Thyroid gland (tissue), 4 donors: ENCODE data around the gene SPATA4. TPM values are rescaled to one million over a fixed set of nuclear protein-coding genes. Genes with fewer than 3 reads are reported as not detected.

Experiments
- DNase-seq, 2 donors: peaks; one replicate each; pipeline ENCODE4 v3.0.0-alpha.2; 2019
- H3K27ac ChIP-seq, 3 donors: fragments of 200-600 bp; sonication (generic); 1 replicate in 2 of 3; 2 replicates in 1 of 3; pipeline ENCODE4 v1.5.1; 2016 to 2019; ENCODE audit warnings: mild to moderate bottlenecking in 1 of 3, moderate library complexity in 1 of 3
- H3K27me3 ChIP-seq: fragments of 200-600 bp; sonication (generic); one replicate; pipeline ENCODE4 v1.5.1; 2019
- H3K36me3 ChIP-seq, 2 donors: fragments of 200-600 bp; sonication (generic); one replicate each; pipeline ENCODE4 v1.5.1; 2016 to 2019
- H3K4me1 ChIP-seq, 2 donors: fragments of 200-600 bp; sonication (generic); one replicate each; pipeline ENCODE4 v1.5.1; 2017 to 2019
- H3K4me3 ChIP-seq, 3 donors: fragments of 200-600 bp; sonication (generic); replicated peaks in 1 of 3; 1 replicate in 2 of 3; 2 replicates in 1 of 3; pipeline ENCODE4 v1.5.1; 2016; ENCODE audit warnings: mild to moderate bottlenecking in 1 of 3
- H3K9me3 ChIP-seq: fragments of 200-600 bp; sonication (generic); one replicate; pipeline ENCODE4 v1.5.1; 2017
- POLR2A ChIP-seq, 2 donors: fragments of 450-650 bp; IDR thresholded peaks; one replicate each; pipeline ENCODE4 v1.6.1; 2017; ENCODE audit warnings: antibody characterized with exemption in 2 of 2, mild to moderate bottlenecking in 2 of 2, moderate library complexity in 1 of 2
- WGBS, 2 donors: methylation state at CpG; one replicate each; pipeline ENCODE4 v1.1.5; 2017; 5-methylcytosine and 5-hydroxymethylcytosine counted together
- intact Hi-C: fragments of 100-400 bp; cut with DNase I; formaldehyde crosslinking; loops from one replicate; pipeline ENCODE4 v1.15.1; 2023
- total RNA-seq, 4 donors: library from RNA; depleted of rRNA; stranded (reverse); fragments of >200 nt; gene quantifications; one replicate each; pipeline ENCODE4 v1.2.3, GENCODE V29; 2016
- TF ChIP-seq, protein P1 (sequence below), 6 experiments: fragments of 200-600 bp in 3 of 6; fragments of 450-650 bp in 3 of 6; sonication (generic) in 3 of 6; IDR thresholded peaks; one replicate each; pipeline ENCODE4 v1.5.1; 2016 to 2019; ENCODE audit warnings: antibody characterized with exemption in 6 of 6, mild to moderate bottlenecking in 2 of 6, inconsistent platforms in 1 of 6, moderate library complexity in 1 of 6

Gene SPATA4
- total RNA-seq, 4 donors from 2014 or later: 0.40 to 2.2 (median 1.1) TPM

- Histone ChIP-seq H3K4me1 (peaks cover 0 to 3% of the 10 kb centered on the region in 2 donors), H3K27ac (no peak overlapping the region), H3K9me3 (no peaks in the 10 kb centered on the region), H3K4me3 (no peak overlapping the region), H3K36me3 (no peaks in the 10 kb centered on the region), H3K27me3 (no peaks in the 10 kb centered on the region)
- DNase-seq: no peak
- WGBS, 2 donors: 70 to 72% methylated on average over 2 of the region's 2 CpGs
- intact Hi-C loops: no loop called here
- TF ChIP-seq POLR2A (IDR thresholded peaks at IDR 0.05): no peak
- TF ChIP-seq, protein P1, sequence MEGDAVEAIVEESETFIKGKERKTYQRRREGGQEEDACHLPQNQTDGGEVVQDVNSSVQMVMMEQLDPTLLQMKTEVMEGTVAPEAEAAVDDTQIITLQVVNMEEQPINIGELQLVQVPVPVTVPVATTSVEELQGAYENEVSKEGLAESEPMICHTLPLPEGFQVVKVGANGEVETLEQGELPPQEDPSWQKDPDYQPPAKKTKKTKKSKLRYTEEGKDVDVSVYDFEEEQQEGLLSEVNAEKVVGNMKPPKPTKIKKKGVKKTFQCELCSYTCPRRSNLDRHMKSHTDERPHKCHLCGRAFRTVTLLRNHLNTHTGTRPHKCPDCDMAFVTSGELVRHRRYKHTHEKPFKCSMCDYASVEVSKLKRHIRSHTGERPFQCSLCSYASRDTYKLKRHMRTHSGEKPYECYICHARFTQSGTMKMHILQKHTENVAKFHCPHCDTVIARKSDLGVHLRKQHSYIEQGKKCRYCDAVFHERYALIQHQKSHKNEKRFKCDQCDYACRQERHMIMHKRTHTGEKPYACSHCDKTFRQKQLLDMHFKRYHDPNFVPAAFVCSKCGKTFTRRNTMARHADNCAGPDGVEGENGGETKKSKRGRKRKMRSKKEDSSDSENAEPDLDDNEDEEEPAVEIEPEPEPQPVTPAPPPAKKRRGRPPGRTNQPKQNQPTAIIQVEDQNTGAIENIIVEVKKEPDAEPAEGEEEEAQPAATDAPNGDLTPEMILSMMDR (IDR thresholded peaks at IDR 0.05): no peak
These were observed 9.3 kb downstream of the SPATA4 start for GRCh38 chr4:176186067-176186466.

DNA sequence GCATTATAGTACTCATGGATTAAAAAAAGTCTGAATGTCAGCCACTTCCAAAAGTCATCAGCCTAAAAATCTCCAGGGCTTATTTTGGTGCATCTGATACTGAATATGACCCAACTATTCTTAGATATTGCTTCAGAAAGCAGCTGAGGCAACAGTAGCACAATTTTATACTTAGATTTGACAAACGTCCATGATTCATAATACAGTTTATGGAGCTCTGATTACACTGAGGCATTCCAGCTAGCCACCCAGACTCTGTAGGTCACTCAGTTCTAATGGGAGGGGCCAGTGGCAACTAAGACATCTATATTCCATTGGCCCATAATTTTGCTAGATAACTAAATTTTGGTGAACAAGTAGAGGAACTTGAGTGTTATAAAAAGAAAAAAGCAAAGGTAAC is 10.3 kb downstream of the SPATA4 start:
- intact Hi-C loops: no loop called here
- Histone ChIP-seq H3K36me3 (no peaks in the 10 kb centered on the region), H3K4me3 (no peak overlapping the region), H3K27me3 (no peaks in the 10 kb centered on the region), H3K27ac (no peak overlapping the region), H3K9me3 (no peaks in the 10 kb centered on the region), H3K4me1 (peaks cover 0 to 3% of the 10 kb centered on the region in 2 donors)
- 50 to 73% methylated on average over 1 of the region's 1 CpG for WGBS, 2 donors
- DNase-seq: no peak
- no peak for TF ChIP-seq POLR2A (IDR thresholded peaks at IDR 0.05)
- TF ChIP-seq, protein P1 (IDR thresholded peaks at IDR 0.05): no peak

GRCh38 chr4:176163041-176163440 is 32.3 kb downstream of the SPATA4 start:
- intact Hi-C loops: no loop called here

GRCh38 chr4:176156656-176157055 is 38.7 kb downstream of the SPATA4 start:
- Histone ChIP-seq H3K27me3 (no peaks in the 10 kb centered on the region), H3K27ac (no peak overlapping the region), H3K9me3 (no peaks in the 10 kb centered on the region), H3K36me3 (no peaks in the 10 kb centered on the region), H3K4me3 (no peak overlapping the region), H3K4me1 (no peaks in the 10 kb centered on the region)
- TF ChIP-seq, protein P1 (IDR thresholded peaks at IDR 0.05): no peak
- TF ChIP-seq POLR2A (IDR thresholded peaks at IDR 0.05): no peak
- intact Hi-C loops: no loop called here
- DNase-seq: no peak
- WGBS, 2 donors: 96 to 97% methylated on average over 5 of the region's 5 CpGs

More at GRCh38 chr4:176163041-176163440, 32.3 kb downstream of the SPATA4 start:
- Histone ChIP-seq H3K36me3 (no peaks in the 10 kb centered on the region), H3K27me3 (no peaks in the 10 kb centered on the region), H3K9me3 (no peaks in the 10 kb centered on the region), H3K4me3 (no peak overlapping the region), H3K4me1 (no peaks in the 10 kb centered on the region), H3K27ac (no peak overlapping the region)
- WGBS, 2 donors: 97% methylated on average over 3 of the region's 3 CpGs
- DNase-seq: no peak
- no peak for TF ChIP-seq POLR2A (IDR thresholded peaks at IDR 0.05)
- TF ChIP-seq, protein P1 (IDR thresholded peaks at IDR 0.05): no peak

GRCh38 chr4:176153124-176153523 is 42.3 kb downstream of the SPATA4 start:
- H3K36me3 ChIP-seq: no peaks in the 10 kb centered on the region
- WGBS, 2 donors: 81 to 83% methylated on average over 4 of the region's 4 CpGs
- H3K27me3 ChIP-seq: no peaks in the 10 kb centered on the region
- TF ChIP-seq, protein P1 (IDR thresholded peaks at IDR 0.05): no peak
- no peak for TF ChIP-seq POLR2A (IDR thresholded peaks at IDR 0.05)
- H3K27ac ChIP-seq: no peak overlapping the region
- H3K9me3 ChIP-seq: no peaks in the 10 kb centered on the region
- DNase-seq: no peak
- intact Hi-C loops: no loop called here
- H3K4me1 ChIP-seq: no peaks in the 10 kb centered on the region
- no peak overlapping the region for H3K4me3 ChIP-seq
